WTC11 (cell line): Measurements from ENCODE around the gene ZMYM1.

Source experiments
- CBFB ChIP-seq: sonication (generic); formaldehyde crosslinking; IDR thresholded peaks from 2 replicates; pipeline ENCODE4 v1.8.1; 2022; ENCODE audit warnings: mild to moderate bottlenecking, low read depth, missing genetic modification reagents
- CTCF ChIP-seq: fragments of 200-600 bp; IDR thresholded peaks from 2 replicates; pipeline ENCODE4 v1.8.0; 2022; ENCODE audit warnings: antibody characterized with exemption
- E2F5 ChIP-seq: sonication (generic); formaldehyde crosslinking; IDR thresholded peaks from 2 replicates; pipeline ENCODE4 v1.8.1; 2022; ENCODE audit warnings: mild to moderate bottlenecking, moderate library complexity, missing genetic modification reagents
- EMX1 ChIP-seq: fragments of 250-450 bp; sonication (Bioruptor Pico); IDR thresholded peaks from 2 replicates; pipeline ENCODE4 v1.8.0; 2021; ENCODE audit warnings: mild to moderate bottlenecking
- JUN ChIP-seq: sonication (generic); formaldehyde crosslinking; IDR thresholded peaks from 2 replicates; pipeline ENCODE4 v1.8.0; 2023; ENCODE audit warnings: mild to moderate bottlenecking, missing genetic modification reagents
- NR2C2 ChIP-seq: sonication (generic); formaldehyde crosslinking; IDR thresholded peaks from 2 replicates; pipeline ENCODE4 v1.8.0; 2022; ENCODE audit warnings: mild to moderate bottlenecking, missing genetic modification reagents
- SP1 ChIP-seq: sonication (generic); formaldehyde crosslinking; conservative IDR thresholded peaks from 2 replicates; pipeline ENCODE4 v1.8.1; 2022; ENCODE audit warnings: missing genetic modification reagents
- TF ChIP-seq, protein P1 (sequence below): sonication (generic); formaldehyde crosslinking; IDR thresholded peaks from 2 replicates; pipeline ENCODE4 v1.8.0; 2022; ENCODE audit warnings: mild to moderate bottlenecking, missing genetic modification reagents
- TF ChIP-seq, protein P2 (sequence below): sonication (generic); formaldehyde crosslinking; IDR thresholded peaks from 2 replicates; pipeline ENCODE4 v1.8.1; 2023; ENCODE audit warnings: mild to moderate bottlenecking, missing genetic modification reagents, moderate library complexity
- TF ChIP-seq, protein P3 (sequence below): sonication (generic); formaldehyde crosslinking; IDR thresholded peaks from 2 replicates; pipeline ENCODE4 v1.8.0; 2023; ENCODE audit warnings: missing genetic modification reagents
- TF ChIP-seq, protein P4 (sequence below): sonication (generic); formaldehyde crosslinking; IDR thresholded peaks from 2 replicates; pipeline ENCODE4 v1.8.0; 2022; ENCODE audit warnings: mild to moderate bottlenecking, missing genetic modification reagents

DNA sequence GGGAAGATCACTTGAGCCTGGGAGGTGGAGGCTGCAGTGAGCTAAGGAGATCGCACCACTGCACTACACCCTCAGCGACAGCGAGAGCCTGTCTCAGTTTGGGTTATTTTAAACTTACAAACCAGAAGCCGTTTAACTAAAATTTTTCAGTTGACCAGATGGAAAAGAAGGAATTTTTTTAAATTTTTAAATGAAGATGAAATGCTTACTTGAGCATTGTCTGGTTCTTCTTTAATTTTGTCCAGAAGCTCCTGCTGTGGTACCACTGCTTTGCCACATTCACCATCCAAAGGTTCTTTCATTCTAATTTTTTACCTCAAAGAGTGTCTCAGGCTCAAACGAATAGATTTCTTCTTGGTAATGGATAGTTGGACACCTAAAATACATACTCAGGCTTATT, 48.8 kb upstream of the ZMYM1 start:
- TF ChIP-seq CTCF = no peak
- TF ChIP-seq JUN (CRISPR knock-in tag) = no peak
- no peak for TF ChIP-seq CBFB (CRISPR knock-in tag)
- TF ChIP-seq, protein P1, sequence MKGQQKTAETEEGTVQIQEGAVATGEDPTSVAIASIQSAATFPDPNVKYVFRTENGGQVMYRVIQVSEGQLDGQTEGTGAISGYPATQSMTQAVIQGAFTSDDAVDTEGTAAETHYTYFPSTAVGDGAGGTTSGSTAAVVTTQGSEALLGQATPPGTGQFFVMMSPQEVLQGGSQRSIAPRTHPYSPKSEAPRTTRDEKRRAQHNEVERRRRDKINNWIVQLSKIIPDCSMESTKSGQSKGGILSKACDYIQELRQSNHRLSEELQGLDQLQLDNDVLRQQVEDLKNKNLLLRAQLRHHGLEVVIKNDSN (CRISPR knock-in tag) = no peak
- TF ChIP-seq, protein P2, sequence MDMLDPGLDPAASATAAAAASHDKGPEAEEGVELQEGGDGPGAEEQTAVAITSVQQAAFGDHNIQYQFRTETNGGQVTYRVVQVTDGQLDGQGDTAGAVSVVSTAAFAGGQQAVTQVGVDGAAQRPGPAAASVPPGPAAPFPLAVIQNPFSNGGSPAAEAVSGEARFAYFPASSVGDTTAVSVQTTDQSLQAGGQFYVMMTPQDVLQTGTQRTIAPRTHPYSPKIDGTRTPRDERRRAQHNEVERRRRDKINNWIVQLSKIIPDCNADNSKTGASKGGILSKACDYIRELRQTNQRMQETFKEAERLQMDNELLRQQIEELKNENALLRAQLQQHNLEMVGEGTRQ (CRISPR knock-in tag) = no peak
- TF ChIP-seq, protein P3, sequence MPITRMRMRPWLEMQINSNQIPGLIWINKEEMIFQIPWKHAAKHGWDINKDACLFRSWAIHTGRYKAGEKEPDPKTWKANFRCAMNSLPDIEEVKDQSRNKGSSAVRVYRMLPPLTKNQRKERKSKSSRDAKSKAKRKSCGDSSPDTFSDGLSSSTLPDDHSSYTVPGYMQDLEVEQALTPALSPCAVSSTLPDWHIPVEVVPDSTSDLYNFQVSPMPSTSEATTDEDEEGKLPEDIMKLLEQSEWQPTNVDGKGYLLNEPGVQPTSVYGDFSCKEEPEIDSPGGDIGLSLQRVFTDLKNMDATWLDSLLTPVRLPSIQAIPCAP = no peak
- TF ChIP-seq, protein P4, sequence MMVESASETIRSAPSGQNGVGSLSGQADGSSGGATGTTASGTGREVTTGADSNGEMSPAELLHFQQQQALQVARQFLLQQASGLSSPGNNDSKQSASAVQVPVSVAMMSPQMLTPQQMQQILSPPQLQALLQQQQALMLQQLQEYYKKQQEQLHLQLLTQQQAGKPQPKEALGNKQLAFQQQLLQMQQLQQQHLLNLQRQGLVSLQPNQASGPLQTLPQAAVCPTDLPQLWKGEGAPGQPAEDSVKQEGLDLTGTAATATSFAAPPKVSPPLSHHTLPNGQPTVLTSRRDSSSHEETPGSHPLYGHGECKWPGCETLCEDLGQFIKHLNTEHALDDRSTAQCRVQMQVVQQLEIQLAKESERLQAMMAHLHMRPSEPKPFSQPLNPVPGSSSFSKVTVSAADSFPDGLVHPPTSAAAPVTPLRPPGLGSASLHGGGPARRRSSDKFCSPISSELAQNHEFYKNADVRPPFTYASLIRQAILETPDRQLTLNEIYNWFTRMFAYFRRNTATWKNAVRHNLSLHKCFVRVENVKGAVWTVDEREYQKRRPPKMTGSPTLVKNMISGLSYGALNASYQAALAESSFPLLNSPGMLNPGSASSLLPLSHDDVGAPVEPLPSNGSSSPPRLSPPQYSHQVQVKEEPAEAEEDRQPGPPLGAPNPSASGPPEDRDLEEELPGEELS (CRISPR knock-in tag) = no peak
- no peak for TF ChIP-seq NR2C2 (CRISPR knock-in tag)
- no peak for TF ChIP-seq E2F5 (CRISPR knock-in tag)
- TF ChIP-seq SP1 = no peak
- TF ChIP-seq EMX1 = no peak
